HepG2 (cell line): Measurements from ENCODE around the gene NUFIP2. TPM values are rescaled to one million over a fixed set of nuclear protein-coding genes. Genes with fewer than 3 reads are reported as not detected.

Source experiments
- ATAC-seq: fragments of 200-7000 bp; cut with Tn5 transposase; 3 replicates; pipeline ENCODE4 v1.9.1; 2020; ENCODE audit warnings: mild to moderate bottlenecking, moderate library complexity
- BruUV-seq: library from RNA; stranded (reverse); fragments of 400-500 nt; replicated peaks from 2 replicates; lab custom pipeline; 2021; lab: Mats Ljungman, UMichigan
- CTCF ChIA-PET: fragments of 300-600 bp; formaldehyde crosslinking; extraction: SDS; loops from one replicate; lab custom pipeline; 2021; ENCODE audit warnings: low total read pairs, inconsistent platforms, low intra/inter-chr PET ratio; lab: Yijun Ruan, JAX
- POLR2A ChIA-PET: fragments of 350-600 bp; sonication (Branson Sonifier 250); formaldehyde crosslinking; loops from one replicate; lab custom pipeline; 2020; ENCODE audit warnings: antibody characterized with exemption, inconsistent platforms; lab: Yijun Ruan, JAX
- DNase-seq: peaks from one replicate; pipeline ENCODE4 v3.0.0-alpha.2; 2015; ENCODE audit warnings: low spot score
- FAIRE-seq: peaks from 3 replicates; lab custom pipeline; 2011; peaks lifted over from hg19 to GRCh38; lab: Jason Lieb, UNC
- H2AFZ ChIP-seq: one replicate; pipeline ENCODE4 v1.6.1; 2011; ENCODE audit warnings: low read length, inconsistent platforms
- H3K27ac ChIP-seq: fragments of 300-600 bp; 3 replicates; pipeline ENCODE4 v1.8.0; 2011; ENCODE audit warnings: mixed run types, mild to moderate bottlenecking, mixed read lengths, low read length, inconsistent platforms; ENCODE audit not compliant: insufficient read depth; ENCODE audit errors: extremely low read length
- H3K27me3 ChIP-seq, 2 experiments: fragments of 200-600 bp in 1 of 2; 2 replicates in 1 of 2; 3 replicates in 1 of 2; pipeline versions ENCODE4 v1.6.0 to v1.8.0; 2011; ENCODE audit warnings: low read length in 2 of 2, mild to moderate bottlenecking in 2 of 2, moderate library complexity in 2 of 2, inconsistent platforms in 1 of 2; ENCODE audit not compliant: insufficient read depth in 2 of 2, control insufficient read depth in 1 of 2
- H3K36me3 ChIP-seq, 2 experiments: fragments of 200-600 bp in 1 of 2; replicated peaks in 1 of 2; 2 replicates in 1 of 2; 3 replicates in 1 of 2; pipeline versions ENCODE4 v1.5.1 to v1.8.0; 2011; ENCODE audit warnings: low read length in 2 of 2, inconsistent platforms in 1 of 2; ENCODE audit not compliant: insufficient read depth in 2 of 2, control insufficient read depth in 1 of 2
- H3K4me1 ChIP-seq: 2 replicates; pipeline ENCODE4 v1.5.1; 2012; ENCODE audit warnings: low read length, inconsistent platforms; ENCODE audit not compliant: insufficient read depth
- H3K4me2 ChIP-seq: 2 replicates; pipeline ENCODE4 v1.6.0; 2011; ENCODE audit warnings: low read depth, low read length, inconsistent platforms
- H3K4me3 ChIP-seq, 3 experiments: fragments of 200-600 bp in 1 of 3; sonication (generic), shearing (Covaris generic) in 1 of 3; replicated peaks in 1 of 3; 2 replicates each; pipeline ENCODE4 v1.5.1; 2011 to 2016; ENCODE audit warnings: low read length in 3 of 3, inconsistent platforms in 2 of 3, low read depth in 2 of 3, mild to moderate bottlenecking in 2 of 3, control low read depth in 1 of 3, mixed read lengths in 1 of 3; ENCODE audit not compliant: insufficient read depth in 1 of 3
- H3K79me2 ChIP-seq: one replicate; pipeline ENCODE4 v1.6.1; 2011; ENCODE audit warnings: low read length, inconsistent platforms; ENCODE audit not compliant: insufficient read depth
- H3K9ac ChIP-seq: 2 replicates; pipeline ENCODE4 v1.6.0; 2011; ENCODE audit warnings: mild to moderate bottlenecking, low read depth, low read length, inconsistent platforms; ENCODE audit not compliant: insufficient read depth
- H3K9me3 ChIP-seq: 2 replicates; pipeline ENCODE4 v1.5.1; 2012; ENCODE audit warnings: mild to moderate bottlenecking, low read length
- H4K20me1 ChIP-seq: 2 replicates; pipeline ENCODE4 v1.6.0; 2011; ENCODE audit warnings: inconsistent platforms, mild to moderate bottlenecking, low read length, moderate library complexity; ENCODE audit not compliant: insufficient read depth
- AGO2 ChIP-seq: fragments of 200-400 bp; formaldehyde crosslinking; optimal IDR thresholded peaks from 2 replicates; pipeline ENCODE3; 2017; ENCODE audit warnings: mild to moderate bottlenecking, low read depth, low read length, moderate library complexity
- CEBPB ChIP-seq: IDR thresholded peaks from 2 replicates; pipeline ENCODE4 v1.6.1; 2011; ENCODE audit warnings: low read depth, low read length, improper control_type of control experiment, borderline replicate concordance
- CREM ChIP-seq, 2 experiments: sonication (generic) in 1 of 2; formaldehyde crosslinking in 1 of 2; IDR thresholded peaks; 2 replicates each; pipeline versions ENCODE4 v1.4.0 to v1.6.1; 2016 to 2020; ENCODE audit warnings: antibody characterized with exemption in 1 of 2, mild to moderate bottlenecking in 1 of 2, missing genetic modification reagents in 1 of 2
- ELF3 ChIP-seq: IDR thresholded peaks from 2 replicates; pipeline ENCODE4 v1.6.1; 2016; ENCODE audit warnings: missing genetic modification reagents, missing compliant biosample characterization
- ETV5 ChIP-seq: IDR thresholded peaks from 2 replicates; pipeline ENCODE4 v1.6.1; 2018; ENCODE audit warnings: missing biosample characterization, missing genetic modification reagents, inconsistent platforms, borderline replicate concordance
- HCFC1 ChIP-seq: fragments of 150-350 bp; IDR thresholded peaks from 2 replicates; pipeline ENCODE4 v1.6.1; 2014; ENCODE audit warnings: low read depth, low read length
- KDM2A ChIP-seq: sonication (generic); formaldehyde crosslinking; IDR thresholded peaks from 2 replicates; pipeline ENCODE4 v1.4.0; 2020; ENCODE audit warnings: low read depth, missing genetic modification reagents, borderline replicate concordance
- MTA1 ChIP-seq: sonication (generic); formaldehyde crosslinking; IDR thresholded peaks from 2 replicates; pipeline ENCODE4 v1.4.0; 2020; ENCODE audit warnings: missing genetic modification reagents, mild to moderate bottlenecking, borderline replicate concordance
- NAIF1 ChIP-seq: sonication (generic); formaldehyde crosslinking; IDR thresholded peaks from 2 replicates; pipeline ENCODE4 v1.5.0; 2020; ENCODE audit warnings: mild to moderate bottlenecking, missing genetic modification reagents, borderline replicate concordance
- NCOA2 ChIP-seq: sonication (generic); formaldehyde crosslinking; IDR thresholded peaks from 2 replicates; pipeline ENCODE4 v1.8.0; 2022; ENCODE audit warnings: inconsistent platforms
- SALL2 ChIP-seq: sonication (generic); formaldehyde crosslinking; IDR thresholded peaks from 2 replicates; pipeline ENCODE4 v1.8.1; 2023; ENCODE audit warnings: mild to moderate bottlenecking, missing genetic modification reagents, inconsistent platforms
- SMAD3 ChIP-seq: sonication (generic); formaldehyde crosslinking; IDR thresholded peaks from 2 replicates; pipeline ENCODE4 v1.4.0; 2020; ENCODE audit warnings: missing genetic modification reagents
- SOX5 ChIP-seq: IDR thresholded peaks from 2 replicates; pipeline ENCODE4 v1.6.1; 2016; ENCODE audit warnings: borderline replicate concordance
- TARDBP ChIP-seq: sonication (generic); formaldehyde crosslinking; IDR thresholded peaks from 2 replicates; pipeline ENCODE4 v1.8.0; 2022; ENCODE audit warnings: mild to moderate bottlenecking, missing genetic modification reagents
- ZNF136 ChIP-seq: sonication (generic); formaldehyde crosslinking; IDR thresholded peaks from 2 replicates; pipeline ENCODE4 v1.8.1; 2022; ENCODE audit warnings: low read depth, mild to moderate bottlenecking, moderate library complexity, missing genetic modification reagents
- ZNF296 ChIP-seq: sonication (generic); formaldehyde crosslinking; conservative IDR thresholded peaks from 2 replicates; pipeline ENCODE4 v1.5.0; 2020; ENCODE audit warnings: mild to moderate bottlenecking, missing genetic modification reagents
- ZNF33B ChIP-seq: sonication (generic); formaldehyde crosslinking; IDR thresholded peaks from 2 replicates; pipeline ENCODE4 v1.5.1; 2020; ENCODE audit warnings: mild to moderate bottlenecking, missing genetic modification reagents
- ZNF792 ChIP-seq: IDR thresholded peaks from 2 replicates; pipeline ENCODE4 v1.6.1; 2016
- ZZZ3 ChIP-seq: sonication (generic); formaldehyde crosslinking; IDR thresholded peaks from 2 replicates; pipeline ENCODE4 v1.4.0; 2020; ENCODE audit warnings: missing genetic modification reagents, mild to moderate bottlenecking, borderline replicate concordance
- WGBS: methylation state at CpG from one replicate; pipeline ENCODE4 v1.1.6; 2017; ENCODE audit warnings: low lambda C conversion rate; 5-methylcytosine and 5-hydroxymethylcytosine counted together
- in situ Hi-C: cut with HindIII; loops from 2 replicates; pipeline ENCODE4 v1.10.0; 2017; ENCODE audit warnings: low pct_unique_long_range_greater_than_20kb; ENCODE audit not compliant: extremely low pct_ligation_motif_present
- intact Hi-C: fragments of 100-400 bp; cut with micrococcal nuclease; formaldehyde crosslinking; loops from one replicate; pipeline ENCODE4 v1.10.0; 2022; ENCODE audit not compliant: unreplicated experiment
- polyA plus RNA-seq, 8 experiments: library from polyadenylated mRNA; depleted of rRNA in 3 of 8; stranded (reverse) in 7 of 8; unstranded in 1 of 8; fragments of >200 nt; fragmentation: Illumina TruSeq in 4 of 8; extraction: Trizol in 4 of 8; gene quantifications; 2 replicates each; pipeline versions ENCODE4 v1.2.1 to v1.2.3, GENCODE V29; 2011 to 2016; ENCODE audit warnings: low read depth in 4 of 8, missing spikeins in 1 of 8, mixed read lengths in 1 of 8; ENCODE audit not compliant: insufficient read depth in 1 of 8
- total RNA-seq, 5 experiments: library from RNA; depleted of rRNA; stranded (reverse); fragments of >200 nt; fragmentation: Illumina TruSeq; extraction: Trizol; gene quantifications; 2 replicates each; pipeline ENCODE4 v1.2.3, GENCODE V29; 2016; ENCODE audit warnings: low read depth in 1 of 5
- TF ChIP-seq, protein P1 (sequence below): sonication (generic); formaldehyde crosslinking; IDR thresholded peaks from 2 replicates; pipeline ENCODE4 v1.5.0; 2020; ENCODE audit warnings: missing genetic modification reagents
- TF ChIP-seq, protein P2 (sequence below): IDR thresholded peaks from 2 replicates; pipeline ENCODE4 v1.6.1; 2016; ENCODE audit warnings: missing genetic modification reagents, missing compliant biosample characterization

The NUFIP2 gene
- total and polyA plus RNA-seq, 2 of the 13 experiments (the other 11 are each of a cell fraction or from before 2014, with no cell fraction given), result 10.3 to 30.8 TPM

DNA sequence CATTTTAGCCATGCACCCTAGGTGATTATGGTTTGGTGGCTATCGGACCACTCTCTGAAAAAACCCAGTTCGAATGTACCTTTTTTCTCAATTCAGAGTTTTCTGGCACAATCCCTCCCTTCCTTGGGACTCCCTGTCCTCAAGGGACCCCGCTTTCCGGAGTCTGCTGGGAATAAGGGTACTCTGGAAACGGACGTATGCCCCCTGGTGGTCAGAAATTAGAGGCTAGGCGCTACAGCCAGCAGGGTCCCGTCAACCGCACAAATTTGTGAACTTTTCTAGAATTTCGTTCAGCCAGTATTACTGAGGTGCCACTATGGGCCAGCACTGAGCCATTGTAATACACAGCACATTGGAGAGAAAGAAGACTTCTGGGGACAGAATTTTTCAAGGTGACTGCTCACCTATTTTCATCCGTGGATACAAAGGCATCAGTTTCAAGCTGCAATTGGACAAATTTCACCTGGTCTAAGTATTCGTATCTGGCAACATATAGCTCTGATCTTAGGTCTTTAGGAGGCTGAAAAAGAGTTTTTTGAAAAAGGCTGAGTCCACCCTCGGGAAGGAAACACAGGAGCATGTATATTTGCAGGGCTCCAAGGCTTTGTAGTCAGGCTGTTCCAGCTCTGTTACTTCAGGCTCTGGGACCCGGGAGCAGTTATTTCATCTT is 74.4 kb downstream of the NUFIP2 start (continued):
- TF ChIP-seq CREM (IDR thresholded peaks at IDR 0.05) (no peak), CREM (CRISPR knock-in tag; IDR thresholded peaks at IDR 0.05) (no peak), KDM2A (0 out of 2 replicates have a peak, but pooled peaks have one; percentile 38), ZNF296 (CRISPR knock-in tag) (no peak), SMAD3 (CRISPR knock-in tag) (peak; percentile 47; the same call in 1 of the 2 replicates), ZNF33B (CRISPR knock-in tag) (no peak), CEBPB (no peak), SALL2 (CRISPR knock-in tag) (no peak), ELF3 (CRISPR knock-in tag) (peak; percentile 49; the same call in 1 of the 2 replicates), ZZZ3 (CRISPR knock-in tag) (no peak)
- TF ChIP-seq, protein P1, sequence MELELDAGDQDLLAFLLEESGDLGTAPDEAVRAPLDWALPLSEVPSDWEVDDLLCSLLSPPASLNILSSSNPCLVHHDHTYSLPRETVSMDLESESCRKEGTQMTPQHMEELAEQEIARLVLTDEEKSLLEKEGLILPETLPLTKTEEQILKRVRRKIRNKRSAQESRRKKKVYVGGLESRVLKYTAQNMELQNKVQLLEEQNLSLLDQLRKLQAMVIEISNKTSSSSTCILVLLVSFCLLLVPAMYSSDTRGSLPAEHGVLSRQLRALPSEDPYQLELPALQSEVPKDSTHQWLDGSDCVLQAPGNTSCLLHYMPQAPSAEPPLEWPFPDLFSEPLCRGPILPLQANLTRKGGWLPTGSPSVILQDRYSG (CRISPR knock-in tag), result no peak

DNA sequence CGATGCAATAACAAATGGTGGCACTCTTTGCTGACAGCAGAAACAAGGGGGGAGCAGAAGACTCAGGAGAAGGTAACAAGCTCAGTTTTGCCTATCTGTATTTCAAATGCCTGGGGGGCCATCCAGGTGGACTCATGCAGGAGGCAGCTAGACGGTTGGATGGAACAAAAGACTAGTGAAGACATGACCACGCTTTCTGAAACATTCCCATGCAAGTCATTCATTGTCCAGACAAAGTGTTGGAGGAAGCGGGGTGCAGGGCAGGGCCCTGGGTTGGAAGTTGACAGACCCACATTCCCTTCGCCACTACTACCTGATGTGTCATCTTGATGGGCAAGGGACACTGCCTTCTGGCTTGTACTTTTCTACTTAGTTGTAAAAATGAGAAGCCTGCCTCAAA is 77.1 kb downstream of the NUFIP2 start:
- Histone ChIP-seq H3K9ac (no peak overlapping the region), H3K27me3 (peaks cover 1 to 8% of the 10 kb centered on the region in 2 experiments; a peak in 3 of 5 replicates), H4K20me1 (no peaks in the 10 kb centered on the region), H2AFZ (no peak overlapping the region), H3K9me3 (no peaks in the 10 kb centered on the region), H3K4me3 (no peak overlapping the region), H3K4me2 (no peak overlapping the region), H3K79me2 (no peaks in the 10 kb centered on the region), H3K4me1 (peaks cover 20% of the 10 kb centered on the region), H3K36me3 (no peaks in the 10 kb centered on the region), H3K27ac (no peak overlapping the region)
- FAIRE-seq (no peak), DNase-seq (no peak), ATAC-seq (no peak)
- CTCF ChIA-PET, result interaction anchor here (1.4 to 3.4 kb wide), 3 partner anchors 11 to 68 kb away, joined by 3 to 44 read pairs (median 3); no protein-coding TSS in a partner anchor
- in situ Hi-C loops (loop anchor here (5.0 kb wide), 1 partner anchor 70 kb away; no protein-coding TSS in a partner anchor), intact Hi-C loops (no loop called here)
- BruUV-seq, result no TSS peak
- POLR2A ChIA-PET, result interaction anchor here (1.3 to 1.6 kb wide), 2 partner anchors 37 to 68 kb away, joined by 3 to 4 read pairs; no protein-coding TSS in a partner anchor
- 56% methylated on average over 5 of the region's 5 CpGs for WGBS
- TF ChIP-seq TARDBP, result no peak
- no peak for TF ChIP-seq ZNF136 (CRISPR knock-in tag)
- no peak for TF ChIP-seq AGO2
- TF ChIP-seq, protein P2, sequence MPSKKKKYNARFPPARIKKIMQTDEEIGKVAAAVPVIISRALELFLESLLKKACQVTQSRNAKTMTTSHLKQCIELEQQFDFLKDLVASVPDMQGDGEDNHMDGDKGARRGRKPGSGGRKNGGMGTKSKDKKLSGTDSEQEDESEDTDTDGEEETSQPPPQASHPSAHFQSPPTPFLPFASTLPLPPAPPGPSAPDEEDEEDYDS (CRISPR knock-in tag), result no peak
- no peak for TF ChIP-seq NCOA2 (CRISPR knock-in tag)
- TF ChIP-seq HCFC1, result no peak
- TF ChIP-seq MTA1, result no peak
- TF ChIP-seq SOX5 (CRISPR knock-in tag), result no peak
- no peak for TF ChIP-seq ZNF792 (CRISPR knock-in tag)
- TF ChIP-seq ETV5, result no peak
- TF ChIP-seq NAIF1 (CRISPR knock-in tag), result no peak
